Subcutaneous abdominal adipose tissue (tissue), 5 donors: ENCODE data around the gene RNF144A.
A peak's percentile ranks its signal among the peaks of the same experiment; 100 is the strongest.

Source experiments
- H3K27ac ChIP-seq: one replicate; pipeline ENCODE4 v1.7.0; 2013; ENCODE audit warnings: low read depth, mild to moderate bottlenecking, inconsistent platforms, low read length, moderate library complexity
- H3K27me3 ChIP-seq, 5 donors: one replicate each; pipeline ENCODE4 v1.7.0; 2013; ENCODE audit warnings: low read length in 5 of 5, inconsistent platforms in 1 of 5; ENCODE audit not compliant: control insufficient read depth in 5 of 5, insufficient read depth in 4 of 5
- H3K36me3 ChIP-seq, 5 donors: one replicate each; pipeline ENCODE4 v1.7.0; 2013; ENCODE audit warnings: low read length in 5 of 5; ENCODE audit not compliant: control insufficient read depth in 5 of 5, insufficient read depth in 5 of 5
- H3K4me1 ChIP-seq, 5 donors: one replicate each; pipeline ENCODE4 v1.7.0; 2013; ENCODE audit warnings: low read length in 5 of 5, mild to moderate bottlenecking in 3 of 5, moderate library complexity in 1 of 5; ENCODE audit not compliant: control insufficient read depth in 5 of 5, insufficient read depth in 5 of 5
- H3K4me3 ChIP-seq, 5 donors: one replicate each; pipeline ENCODE4 v1.7.0; 2013; ENCODE audit warnings: low read length in 5 of 5, low read depth in 1 of 5
- H3K9ac ChIP-seq, 5 donors: one replicate each; pipeline ENCODE4 v1.7.0; 2013; ENCODE audit warnings: low read length in 5 of 5, mild to moderate bottlenecking in 4 of 5, moderate library complexity in 3 of 5
- H3K9me3 ChIP-seq, 5 donors: one replicate each; pipeline ENCODE4 v1.7.0; 2013; ENCODE audit warnings: low read length in 5 of 5; ENCODE audit not compliant: control insufficient read depth in 5 of 5
- donor health status: healthy.
- donor health status: healthy.
- donor health status: healthy.
- donor health status: healthy.
- donor health status: healthy.

Gene RNF144A

GRCh38 chr2:7016601-7017211, 99.5 kb downstream of the RNF144A start:
- H3K36me3 ChIP-seq: peaks cover 0 to 24% (median 10%) of the 10 kb centered on the region in 5 donors
- H3K27ac ChIP-seq: peak overlapping the region; percentile 82
- no peak overlapping the region for H3K9ac ChIP-seq
- H3K9me3 ChIP-seq: no peaks in the 10 kb centered on the region
- no peaks in the 10 kb centered on the region for H3K27me3 ChIP-seq
- H3K4me3 ChIP-seq: no peak overlapping the region
- H3K4me1 ChIP-seq: peaks cover 6 to 80% (median 58%) of the 10 kb centered on the region in 5 donors

- peaks cover 0 to 24% (median 10%) of the 10 kb centered on the region in 5 donors for H3K36me3 ChIP-seq
- no peak overlapping the region for H3K27ac ChIP-seq
- H3K4me1 ChIP-seq: peaks cover 6 to 79% (median 67%) of the 10 kb centered on the region in 5 donors
- no peak overlapping the region for H3K9ac ChIP-seq
- H3K9me3 ChIP-seq: no peaks in the 10 kb centered on the region
- H3K4me3 ChIP-seq: no peak overlapping the region
- no peaks in the 10 kb centered on the region for H3K27me3 ChIP-seq
These were observed 100.6 kb downstream of the RNF144A start for GRCh38 chr2:7017671-7018281.

GRCh38 chr2:7018282-7018701, 101.1 kb downstream of the RNF144A start:
- H3K4me1 ChIP-seq: peaks cover 6 to 84% (median 72%) of the 10 kb centered on the region in 5 donors
- H3K4me3 ChIP-seq: no peak overlapping the region
- H3K9me3 ChIP-seq: no peaks in the 10 kb centered on the region
- H3K27me3 ChIP-seq: no peaks in the 10 kb centered on the region
- H3K9ac ChIP-seq: no peak overlapping the region
- peaks cover 0 to 24% (median 10%) of the 10 kb centered on the region in 5 donors for H3K36me3 ChIP-seq
- peak overlapping the region; percentile 56 for H3K27ac ChIP-seq

GRCh38 chr2:7018767-7019166, 101.6 kb downstream of the RNF144A start:
- Histone ChIP-seq H3K36me3 (peaks cover 0 to 24% (median 10%) of the 10 kb centered on the region in 5 donors), H3K27me3 (no peaks in the 10 kb centered on the region), H3K27ac (peak overlapping the region; percentile 56), H3K4me3 (no peak overlapping the region), H3K9ac (no peak overlapping the region), H3K4me1 (peaks cover 6 to 85% (median 76%) of the 10 kb centered on the region in 5 donors), H3K9me3 (no peaks in the 10 kb centered on the region)

- no peaks in the 10 kb centered on the region for H3K9me3 ChIP-seq
- peaks cover 6 to 83% (median 76%) of the 10 kb centered on the region in 5 donors for H3K4me1 ChIP-seq
- H3K27ac ChIP-seq: peak overlapping the region; percentile 56
- H3K27me3 ChIP-seq: no peaks in the 10 kb centered on the region
- H3K36me3 ChIP-seq: peaks cover 0 to 24% (median 11%) of the 10 kb centered on the region in 5 donors
- H3K4me3 ChIP-seq: no peak overlapping the region
- no peak overlapping the region for H3K9ac ChIP-seq
These were observed 102.0 kb downstream of the RNF144A start for GRCh38 chr2:7019191-7019590.

- peaks cover 0 to 28% (median 16%) of the 10 kb centered on the region in 5 donors for H3K36me3 ChIP-seq
- no peak overlapping the region for H3K9ac ChIP-seq
- no peak overlapping the region for H3K27ac ChIP-seq
- no peaks in the 10 kb centered on the region for H3K27me3 ChIP-seq
- no peak overlapping the region for H3K4me3 ChIP-seq
- peaks cover 4 to 75% (median 68%) of the 10 kb centered on the region in 5 donors for H3K4me1 ChIP-seq
- H3K9me3 ChIP-seq: no peaks in the 10 kb centered on the region
These were observed 102.8 kb downstream of the RNF144A start for GRCh38 chr2:7020059-7020458.

- H3K36me3 ChIP-seq: peaks cover 0 to 29% (median 16%) of the 10 kb centered on the region in 5 donors
These were observed 103.3 kb downstream of the RNF144A start for GRCh38 chr2:7020468-7020867.

GRCh38 chr2:7020939-7021470, 103.8 kb downstream of the RNF144A start:
- Histone ChIP-seq H3K9ac (no peak overlapping the region), H3K36me3 (peaks cover 0 to 29% (median 16%) of the 10 kb centered on the region in 5 donors), H3K4me3 (no peak overlapping the region), H3K27ac (no peak overlapping the region), H3K9me3 (no peaks in the 10 kb centered on the region), H3K4me1 (peaks cover 0 to 68% (median 62%) of the 10 kb centered on the region in 5 donors), H3K27me3 (no peaks in the 10 kb centered on the region)

More at GRCh38 chr2:7020468-7020867, 103.3 kb downstream of the RNF144A start:
- H3K27me3 ChIP-seq: no peaks in the 10 kb centered on the region
- no peak overlapping the region for H3K9ac ChIP-seq
- peaks cover 2 to 71% (median 64%) of the 10 kb centered on the region in 5 donors for H3K4me1 ChIP-seq
- no peaks in the 10 kb centered on the region for H3K9me3 ChIP-seq
- H3K4me3 ChIP-seq: no peak overlapping the region
- H3K27ac ChIP-seq: no peak overlapping the region

- H3K36me3 ChIP-seq: peaks cover 0 to 29% (median 16%) of the 10 kb centered on the region in 5 donors
- H3K9me3 ChIP-seq: no peaks in the 10 kb centered on the region
- no peak overlapping the region for H3K27ac ChIP-seq
- no peaks in the 10 kb centered on the region for H3K27me3 ChIP-seq
- peaks cover 0 to 65% (median 62%) of the 10 kb centered on the region in 5 donors for H3K4me1 ChIP-seq
- no peak overlapping the region for H3K9ac ChIP-seq
- H3K4me3 ChIP-seq: no peak overlapping the region
These were observed 105.5 kb downstream of the RNF144A start for GRCh38 chr2:7022492-7023385.
